ENCODE results near the gene RPS6KA2. TPM values are rescaled to one million over a fixed set of nuclear protein-coding genes. Genes with fewer than 3 reads are reported as not detected.

The RPS6KA2 gene
- total RNA-seq, 1 experiment from 2014 or later: 12.3 TPM

- Histone ChIP-seq H2AK5ac (ENCODE audit: insufficient read length, low read length) (no peak overlapping the region), H3K9ac (ENCODE audit: extremely low read depth, insufficient read length, low read length) (no peak overlapping the region), H2AFZ (ENCODE audit: low read length) (no peak overlapping the region), H3K27ac (ENCODE audit: insufficient read length, low read depth, low read length) (no peak overlapping the region), H2BK120ac (ENCODE audit: low read depth, low read length, poor library complexity, severe bottlenecking) (no peak overlapping the region), H2BK12ac (ENCODE audit: insufficient read length, low read depth, low read length) (no peak overlapping the region), H2BK5ac (ENCODE audit: insufficient read length, low read length) (no peak overlapping the region), H3K4me2 (ENCODE audit: insufficient read depth, insufficient read length, low read length) (no peak overlapping the region), H2BK15ac (ENCODE audit: low read depth, low read length) (no peak overlapping the region), H4K91ac (ENCODE audit: insufficient read length, low read depth, low read length) (no peak overlapping the region), H2BK20ac (ENCODE audit: low read depth, low read length, poor library complexity, severe bottlenecking) (no peak overlapping the region), H3K79me1 (ENCODE audit: insufficient read depth, low read depth, low read length, poor library complexity, severe bottlenecking) (no peaks in the 10 kb centered on the region), H3K23me2 (ENCODE audit: insufficient read length, low read depth, low read length, poor library complexity, severe bottlenecking) (peaks cover 5% of the 10 kb centered on the region), H3T11ph (ENCODE audit: low read length) (no peak overlapping the region), H3K56ac (ENCODE audit: insufficient read length, low read depth, low read length) (peak overlapping the region; percentile 47), H4K20me1 (ENCODE audit: control insufficient read depth, insufficient read depth, insufficient read length) (peaks cover 3% of the 10 kb centered on the region), H3K4ac (ENCODE audit: low read depth, low read length) (no peak overlapping the region), H3K79me2 (ENCODE audit: insufficient read depth, low read length) (no peaks in the 10 kb centered on the region), H3K18ac (ENCODE audit: insufficient read length, low read depth, low read length) (no peak overlapping the region), H3K9me3 (ENCODE audit: control insufficient read depth, low read depth, low read length) (no peaks in the 10 kb centered on the region), H3K4me1 (ENCODE audit: insufficient read depth, low read length) (no peaks in the 10 kb centered on the region), H3K14ac (ENCODE audit: insufficient read depth, low read length) (no peak overlapping the region), H4K5ac (ENCODE audit: insufficient read length, low read depth, low read length) (peak overlapping the region; percentile 22), H3K27me3 (ENCODE audit: insufficient read depth, low read length) (no peaks in the 10 kb centered on the region), H4K8ac (replicated peaks; ENCODE audit: insufficient read length, low read depth, low read length) (no peak overlapping the region), H3K23ac (ENCODE audit: insufficient read length, low read depth, low read length) (no peak overlapping the region)
- no peak for DNase-seq
- WGBS (ENCODE audit: extremely low coverage, insufficient read length, low lambda C conversion rate): 100% methylated on average over 5 of the region's 5 CpGs
- no peak overlapping the region for H3K4me3 Mint-ChIP-seq
- H3K36me3 Mint-ChIP-seq (ENCODE audit: insufficient read depth in 1 of 3, low read depth in 3 of 3): peaks cover 27 to 37% (median 29%) of the 10 kb centered on the region in 3 experiments
- H3K27me3 Mint-ChIP-seq (ENCODE audit: low read depth): no peaks in the 10 kb centered on the region
- no peak for TF ChIP-seq CTCF (conservative IDR thresholded peaks at IDR 0.05)
- H3K27ac Mint-ChIP-seq: no peak overlapping the region
- peaks cover 0 to under 1% of the 10 kb centered on the region in 2 experiments; a peak in 1 of 4 replicates for H3K4me1 Mint-ChIP-seq
- H3K9me3 Mint-ChIP-seq: peaks cover 11 to 13% of the 10 kb centered on the region in 2 experiments; a peak in 4 of 5 replicates
Measured at GRCh38 chr6:166415833-166416347, 211.2 kb downstream of the RPS6KA2 start.
